Measurements from ENCODE around the gene WDR83.

- TF ChIP-seq EZH2 (IDR thresholded peaks at IDR 0.05; ENCODE audit: insufficient read depth, poor library complexity, severe bottlenecking) (no peak), EZH2phosphoT487 (IDR thresholded peaks at IDR 0.05; ENCODE audit: insufficient read depth, low read depth) (no peak)
Observed at GRCh38 chr19:12696366-12697335, 30.0 kb downstream of the WDR83 start, which contains the start of gene FBXW9.
